ENCODE results near the gene ZPLD1.

ZPLD1 gene

DNA sequence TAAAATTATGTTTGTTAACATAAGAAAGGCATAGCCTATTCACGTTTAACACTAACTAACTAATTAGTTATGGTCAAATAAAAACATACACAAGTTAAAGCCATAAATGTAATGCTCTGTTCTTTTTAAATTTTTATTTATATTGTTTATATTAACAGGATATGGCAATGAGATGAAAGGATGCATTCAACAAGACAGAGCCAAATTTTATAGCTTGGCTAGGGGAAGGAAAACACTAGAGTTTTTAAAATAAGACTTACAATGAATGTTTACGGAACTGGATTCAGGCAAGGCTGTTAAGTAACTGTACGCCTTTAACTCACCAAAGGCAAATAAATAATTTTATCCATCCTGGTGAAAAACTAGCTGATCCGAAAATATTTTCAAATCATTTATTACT, 86.4 kb downstream of the ZPLD1 start:
- H3K4me2 ChIP-seq (ENCODE audit: low read length), result no peak overlapping the region
- H3K9me2 ChIP-seq (ENCODE audit: low read depth, low read length), result no peaks in the 10 kb centered on the region
- H3K79me2 ChIP-seq (ENCODE audit: insufficient read depth, low read length), result no peaks in the 10 kb centered on the region

DNA sequence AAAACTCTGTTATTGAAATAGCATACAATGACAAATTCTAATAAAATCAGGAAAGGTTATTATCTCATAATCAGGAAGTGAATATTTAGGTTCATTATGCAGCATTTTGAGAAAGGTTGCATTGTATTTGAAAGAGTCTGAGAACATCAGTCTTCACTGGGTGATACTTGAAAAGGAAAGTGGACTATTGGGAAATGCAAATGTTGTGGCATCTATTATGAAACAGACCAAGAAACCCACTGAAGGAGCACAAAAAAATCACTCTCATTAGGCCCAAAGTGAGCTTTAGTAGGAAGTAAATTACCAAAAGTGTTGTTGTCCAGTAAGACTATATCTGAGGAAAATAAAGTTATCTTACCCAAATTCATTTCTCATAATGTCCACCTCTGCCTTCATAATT, 90.8 kb downstream of the ZPLD1 start:
- Histone ChIP-seq H3K79me2 (ENCODE audit: insufficient read depth, low read length) (no peaks in the 10 kb centered on the region), H3K27me3 (ENCODE audit: insufficient read depth, low read length) (no peaks in the 10 kb centered on the region), H3K4me2 (ENCODE audit: low read length) (no peak overlapping the region), H3K36me3 (ENCODE audit: insufficient read depth, low read length) (no peaks in the 10 kb centered on the region), H3K9me2 (ENCODE audit: low read depth, low read length) (no peaks in the 10 kb centered on the region), H3F3A (ENCODE audit: insufficient read depth, low read length) (no peaks in the 10 kb centered on the region), H3K27ac (ENCODE audit: low read depth, low read length, poor library complexity, severe bottlenecking) (no peak overlapping the region), H2AFZ (ENCODE audit: low read length) (no peak overlapping the region), H3K4me3 (ENCODE audit: low read depth, low read length, poor library complexity, severe bottlenecking) (no peak overlapping the region), H4K20me1 (ENCODE audit: insufficient read depth, low read length) (no peaks in the 10 kb centered on the region), H3K9ac (ENCODE audit: low read length) (no peak overlapping the region), H3K9me3 (ENCODE audit: low read length) (no peaks in the 10 kb centered on the region), H3K4me1 (ENCODE audit: insufficient read depth, low read length, severe bottlenecking) (no peaks in the 10 kb centered on the region)
- TF ChIP-seq EZH2 (IDR thresholded peaks at IDR 0.05; ENCODE audit: borderline replicate concordance, low read length), result no peak
- TF ChIP-seq, protein P1, sequence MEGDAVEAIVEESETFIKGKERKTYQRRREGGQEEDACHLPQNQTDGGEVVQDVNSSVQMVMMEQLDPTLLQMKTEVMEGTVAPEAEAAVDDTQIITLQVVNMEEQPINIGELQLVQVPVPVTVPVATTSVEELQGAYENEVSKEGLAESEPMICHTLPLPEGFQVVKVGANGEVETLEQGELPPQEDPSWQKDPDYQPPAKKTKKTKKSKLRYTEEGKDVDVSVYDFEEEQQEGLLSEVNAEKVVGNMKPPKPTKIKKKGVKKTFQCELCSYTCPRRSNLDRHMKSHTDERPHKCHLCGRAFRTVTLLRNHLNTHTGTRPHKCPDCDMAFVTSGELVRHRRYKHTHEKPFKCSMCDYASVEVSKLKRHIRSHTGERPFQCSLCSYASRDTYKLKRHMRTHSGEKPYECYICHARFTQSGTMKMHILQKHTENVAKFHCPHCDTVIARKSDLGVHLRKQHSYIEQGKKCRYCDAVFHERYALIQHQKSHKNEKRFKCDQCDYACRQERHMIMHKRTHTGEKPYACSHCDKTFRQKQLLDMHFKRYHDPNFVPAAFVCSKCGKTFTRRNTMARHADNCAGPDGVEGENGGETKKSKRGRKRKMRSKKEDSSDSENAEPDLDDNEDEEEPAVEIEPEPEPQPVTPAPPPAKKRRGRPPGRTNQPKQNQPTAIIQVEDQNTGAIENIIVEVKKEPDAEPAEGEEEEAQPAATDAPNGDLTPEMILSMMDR (IDR thresholded peaks at IDR 0.05; ENCODE audit: low read length), result no peak

More for the DNA sequence above, 86.4 kb downstream of the ZPLD1 start:
- Histone ChIP-seq H3F3A (ENCODE audit: insufficient read depth, low read length) (no peaks in the 10 kb centered on the region), H3K9me3 (ENCODE audit: low read length) (no peaks in the 10 kb centered on the region), H3K27me3 (ENCODE audit: insufficient read depth, low read length) (no peaks in the 10 kb centered on the region), H3K36me3 (ENCODE audit: insufficient read depth, low read length) (no peaks in the 10 kb centered on the region), H3K4me1 (ENCODE audit: insufficient read depth, low read length, severe bottlenecking) (no peaks in the 10 kb centered on the region), H3K9ac (ENCODE audit: low read length) (no peak overlapping the region), H4K20me1 (ENCODE audit: insufficient read depth, low read length) (no peaks in the 10 kb centered on the region), H2AFZ (ENCODE audit: low read length) (no peak overlapping the region), H3K27ac (ENCODE audit: low read depth, low read length, poor library complexity, severe bottlenecking) (no peak overlapping the region), H3K4me3 (ENCODE audit: low read depth, low read length, poor library complexity, severe bottlenecking) (no peak overlapping the region)
- no peak for TF ChIP-seq EZH2 (IDR thresholded peaks at IDR 0.05; ENCODE audit: borderline replicate concordance, low read length)
- TF ChIP-seq, protein P1 (IDR thresholded peaks at IDR 0.05; ENCODE audit: low read length), result no peak

DNA sequence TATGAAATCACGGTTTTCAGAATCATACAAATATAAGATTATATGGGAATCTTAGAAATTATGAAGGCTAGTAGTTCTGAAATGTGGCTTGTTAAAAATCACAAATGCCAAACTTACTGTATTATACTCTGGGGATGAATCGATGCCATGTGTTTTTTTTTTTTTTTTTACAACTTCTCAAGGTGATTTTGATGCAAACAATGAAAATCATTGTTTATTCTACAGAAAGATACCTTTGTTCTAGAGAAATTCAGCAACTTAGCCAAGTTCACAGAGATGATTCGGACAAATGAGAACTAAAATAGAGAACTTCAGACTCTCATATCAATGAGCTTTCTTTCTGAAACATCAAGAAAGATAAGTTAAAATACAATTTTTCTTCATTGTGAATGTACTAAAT, 92.0 kb downstream of the ZPLD1 start:
- Histone ChIP-seq H3K4me3 (ENCODE audit: low read depth, low read length, poor library complexity, severe bottlenecking) (no peak overlapping the region), H3K9me2 (ENCODE audit: low read depth, low read length) (no peaks in the 10 kb centered on the region), H3K4me1 (ENCODE audit: insufficient read depth, low read length, severe bottlenecking) (no peaks in the 10 kb centered on the region), H3K27me3 (ENCODE audit: insufficient read depth, low read length) (no peaks in the 10 kb centered on the region), H4K20me1 (ENCODE audit: insufficient read depth, low read length) (no peaks in the 10 kb centered on the region), H3K79me2 (ENCODE audit: insufficient read depth, low read length) (no peaks in the 10 kb centered on the region), H3K4me2 (ENCODE audit: low read length) (no peak overlapping the region), H2AFZ (ENCODE audit: low read length) (no peak overlapping the region), H3K27ac (ENCODE audit: low read depth, low read length, poor library complexity, severe bottlenecking) (no peak overlapping the region), H3K9me3 (ENCODE audit: low read length) (no peaks in the 10 kb centered on the region), H3K9ac (ENCODE audit: low read length) (no peak overlapping the region), H3K36me3 (ENCODE audit: insufficient read depth, low read length) (no peaks in the 10 kb centered on the region), H3F3A (ENCODE audit: insufficient read depth, low read length) (no peaks in the 10 kb centered on the region)
- TF ChIP-seq, protein P1 (IDR thresholded peaks at IDR 0.05; ENCODE audit: low read length), result no peak
- TF ChIP-seq EZH2 (IDR thresholded peaks at IDR 0.05; ENCODE audit: borderline replicate concordance, low read length), result no peak

All from OCI-LY1 (cell line).